ENCODE measurements around the gene DPPA3.
"Not testable (repeated sequence)": the region's sequence is repeated elsewhere in the genome, so short reads cannot be mapped to it uniquely, and the experiment has no call there.

DPPA3 gene

DNA sequence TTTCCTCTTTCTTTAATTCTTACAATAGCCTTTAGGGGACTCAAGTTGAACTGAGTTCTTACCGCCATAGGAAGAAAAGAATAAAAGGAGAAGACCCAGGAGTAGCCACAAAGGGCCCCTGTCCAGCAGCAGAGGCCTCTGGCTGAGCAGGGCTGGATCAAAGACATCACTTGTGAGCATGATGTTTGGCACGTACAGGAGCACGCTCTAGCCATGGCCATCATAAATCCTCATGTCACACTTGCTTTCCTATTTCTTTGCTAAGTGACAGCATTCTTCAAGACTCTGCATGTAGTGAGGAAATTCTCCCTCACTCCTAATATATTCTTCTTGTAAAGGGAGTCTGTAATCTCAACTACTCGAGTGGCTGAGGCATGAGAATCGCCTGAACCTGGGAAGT, 20.3 kb downstream of the DPPA3 start:
- DNase-seq = no peak

DNA sequence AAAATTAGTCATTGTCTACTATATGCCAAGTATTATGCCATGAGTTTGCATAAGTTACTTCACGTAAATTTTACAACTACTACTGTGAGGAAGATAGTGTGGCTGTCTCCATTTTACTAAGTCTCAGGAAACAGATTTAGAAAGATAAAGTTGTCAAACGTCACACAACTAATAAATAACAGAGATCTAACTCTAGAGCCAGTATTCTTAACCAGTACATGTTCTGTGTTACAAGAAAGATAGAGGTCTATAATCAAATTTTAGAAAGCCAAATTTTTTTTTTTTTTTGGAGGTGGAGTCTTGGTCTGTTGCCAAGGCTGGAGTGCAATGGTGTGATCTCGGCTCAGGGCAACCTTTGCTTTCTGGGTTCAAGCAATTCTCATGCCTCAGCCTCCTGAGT, 21.8 kb downstream of the DPPA3 start:
- no peak for DNase-seq

DNA sequence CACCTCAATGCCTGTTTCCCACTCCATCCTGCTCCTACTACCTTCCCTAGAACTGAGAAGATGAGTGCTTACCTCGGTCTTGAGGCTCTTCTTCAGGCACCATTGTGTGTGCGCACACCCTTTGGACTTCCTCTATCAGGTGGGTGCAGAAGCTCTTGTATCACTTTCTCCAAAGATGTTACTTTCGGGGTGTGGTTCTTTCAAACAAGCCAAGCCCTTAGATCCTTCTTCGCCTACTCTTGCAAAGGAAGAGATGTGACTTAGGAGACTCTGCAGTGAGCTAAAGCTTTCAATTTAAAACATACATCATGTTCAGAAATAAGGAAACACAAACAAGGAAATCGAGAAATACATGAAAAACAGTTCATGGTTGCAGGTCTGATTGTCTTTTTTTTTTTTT, 36.0 kb downstream of the DPPA3 start, which contains the start of gene CLEC4C:
TSS of gene CLEC4C (minus strand) at position 130 of the 400 bp plus-strand sequence. CDS start at position 103, 27 bp downstream.
- DNase-seq = no peak

GRCh38 chr12:7748852-7749251, 37.6 kb downstream of the DPPA3 start:
- no peak for DNase-seq

GRCh38 chr12:7749442-7749841, 38.2 kb downstream of the DPPA3 start:
- no peak for DNase-seq

- no peak for DNase-seq
Observed at GRCh38 chr12:7750350-7750749, 39.1 kb downstream of the DPPA3 start.

GRCh38 chr12:7751394-7751793, 40.2 kb downstream of the DPPA3 start:
- DNase-seq = no peak

- DNase-seq = not testable (repeated sequence)
Observed at GRCh38 chr12:7751941-7752922, 41.0 kb downstream of the DPPA3 start.

- not testable (repeated sequence) for DNase-seq
Observed at GRCh38 chr12:7755668-7756067, 44.4 kb downstream of the DPPA3 start.

DNA sequence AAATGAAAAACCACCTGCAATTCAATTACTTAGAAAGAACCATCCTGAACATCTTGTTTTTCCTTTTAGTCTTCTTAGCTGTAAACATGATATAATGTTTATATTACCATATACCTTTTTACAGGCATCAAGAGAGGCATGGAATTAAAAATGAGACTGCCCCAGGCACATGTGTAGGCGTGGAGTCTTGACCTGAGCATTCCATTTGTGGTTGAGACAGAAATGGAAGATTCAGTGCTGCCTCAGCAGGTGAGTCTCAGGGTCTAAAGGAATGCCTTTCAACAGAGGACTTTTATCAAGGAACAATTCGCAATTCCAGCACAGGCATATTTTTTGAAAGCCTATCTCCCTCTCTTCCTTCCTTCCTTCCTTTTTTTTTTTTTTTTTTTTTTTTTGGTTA, 45.8 kb downstream of the DPPA3 start:
- DNase-seq = no peak

GRCh38 chr12:7758766-7759140, 47.5 kb downstream of the DPPA3 start:
- no peak for DNase-seq

Data from NCI-H187 treated with DMSO at 0.1 percent for 48 hours (cell line).